Endodermal cell (in vitro differentiated cells): Measurements from ENCODE around the gene ARID2. TPM values are rescaled to one million over a fixed set of nuclear protein-coding genes. Genes with fewer than 3 reads are reported as not detected.

Experiments
- DNase-seq: peaks from one replicate; pipeline ENCODE4 v3.0.0-alpha.2; 2017
- H3K27ac ChIP-seq: 2 replicates; pipeline ENCODE4 v1.5.1; 2013; ENCODE audit warnings: mild to moderate bottlenecking, low read depth, low read length, moderate library complexity
- H3K27me3 ChIP-seq: 2 replicates; pipeline ENCODE4 v1.6.1; 2013; ENCODE audit warnings: mild to moderate bottlenecking, low read length, moderate library complexity; ENCODE audit not compliant: insufficient read depth, control insufficient read depth, poor library complexity, severe bottlenecking
- H3K36me3 ChIP-seq: 2 replicates; pipeline ENCODE4 v1.7.0; 2013; ENCODE audit warnings: mild to moderate bottlenecking, low read length, moderate library complexity; ENCODE audit not compliant: control insufficient read depth, insufficient read depth
- H3K4me1 ChIP-seq: one replicate; pipeline ENCODE4 v1.7.0; 2013; ENCODE audit warnings: low read length; ENCODE audit not compliant: control insufficient read depth, insufficient read depth
- H3K4me3 ChIP-seq: 2 replicates; pipeline ENCODE4 v1.5.1; 2013; ENCODE audit warnings: mild to moderate bottlenecking, low read length, moderate library complexity
- H3K9ac ChIP-seq: 2 replicates; pipeline ENCODE4 v1.6.1; 2013; ENCODE audit warnings: mild to moderate bottlenecking, low read length, moderate library complexity; ENCODE audit not compliant: poor library complexity, severe bottlenecking; ENCODE audit errors: extremely low read depth
- H3K9me3 ChIP-seq: 2 replicates; pipeline ENCODE4 v1.6.1; 2013; ENCODE audit warnings: mild to moderate bottlenecking, low read length, moderate library complexity; ENCODE audit not compliant: control insufficient read depth
- H3K27ac Mint-ChIP-seq: 2 replicates; pipeline ENCODE4 v1.8.0; 2020; ENCODE audit warnings: mixed read lengths
- H3K27me3 Mint-ChIP-seq: 2 replicates; pipeline ENCODE4 v1.8.0; 2021; ENCODE audit warnings: mild to moderate bottlenecking, mixed read lengths; ENCODE audit not compliant: insufficient read depth
- H3K36me3 Mint-ChIP-seq: 2 replicates; pipeline ENCODE4 v1.8.0; 2020; ENCODE audit warnings: low read depth, mixed read lengths
- H3K4me1 Mint-ChIP-seq: 2 replicates; pipeline ENCODE4 v1.8.0; 2020; ENCODE audit warnings: mixed read lengths
- H3K4me3 Mint-ChIP-seq: 2 replicates; pipeline ENCODE4 v1.8.0; 2020; ENCODE audit warnings: mild to moderate bottlenecking, moderate library complexity, mixed read lengths
- H3K9me3 Mint-ChIP-seq: 2 replicates; pipeline ENCODE4 v1.8.0; 2020; ENCODE audit warnings: mild to moderate bottlenecking, mixed read lengths
- CTCF ChIP-seq: fragments of 200-600 bp; sonication (generic); conservative IDR thresholded peaks from 2 replicates; pipeline ENCODE4 v1.5.0; 2021; ENCODE audit warnings: antibody characterized with exemption, mild to moderate bottlenecking
- WGBS, 2 experiments: methylation state at CpG; one replicate each; pipeline versions ENCODE4 v1.1.5 to v1.1.7; 2013; ENCODE audit warnings: missing lambda C conversion rate in 2 of 2, mixed read lengths in 1 of 2; ENCODE audit not compliant: insufficient coverage in 1 of 2, insufficient read length in 1 of 2; 5-methylcytosine and 5-hydroxymethylcytosine counted together
- total RNA-seq, 2 donors: library from RNA; stranded (reverse); fragmentation: NEBNext Ultra II Directional in 1 of 2; extraction: Animal tissue kit (Norgen Biotek cat#: 25700) in 1 of 2; gene quantifications; 2 replicates in 1 of 2; 3 replicates in 1 of 2; pipeline ENCODE4 v1.2.1, GENCODE V29; 2021

ARID2 gene
- total RNA-seq, 2 donors from 2014 or later = 54.0 to 58.1 TPM

GRCh38 chr12:45730348-45731189, 1.1 kb downstream of the ARID2 start:
- H3K4me1 Mint-ChIP-seq = peaks cover 11% of the 10 kb centered on the region
- peaks cover 7% of the 10 kb centered on the region for H3K27me3 Mint-ChIP-seq
- Histone ChIP-seq H3K27me3 (peaks cover 9% of the 10 kb centered on the region), H3K9ac (peak overlapping the region; percentile 74), H3K27ac (peak overlapping the region; percentile 92), H3K4me3 (peak overlapping the region; percentile 92), H3K4me1 (peaks cover 3% of the 10 kb centered on the region), H3K9me3 (peaks cover 3% of the 10 kb centered on the region), H3K36me3 (peaks cover 30% of the 10 kb centered on the region)
- H3K36me3 Mint-ChIP-seq = peaks cover 19% of the 10 kb centered on the region
- 0 to 4% methylated on average over 4 to 61 of the region's 67 CpGs for WGBS, 2 experiments
- H3K4me3 Mint-ChIP-seq = peak overlapping the region; percentile 93
- no peak for TF ChIP-seq CTCF
- no peaks in the 10 kb centered on the region for H3K9me3 Mint-ChIP-seq
- H3K27ac Mint-ChIP-seq = peak overlapping the region; percentile 83
- DNase-seq = peak; percentile 84

- peak overlapping the region; percentile 92 for H3K27ac ChIP-seq
- H3K9me3 ChIP-seq = peaks cover 7% of the 10 kb centered on the region
- DNase-seq = no peak
- Mint-ChIP-seq H3K36me3 (peaks cover 23% of the 10 kb centered on the region), H3K4me1 (peaks cover 11% of the 10 kb centered on the region), H3K4me3 (peak overlapping the region; percentile 93), H3K27me3 (peaks cover 5% of the 10 kb centered on the region), H3K9me3 (no peaks in the 10 kb centered on the region), H3K27ac (peak overlapping the region; percentile 83)
- peaks cover 3% of the 10 kb centered on the region for H3K4me1 ChIP-seq
- H3K27me3 ChIP-seq = peaks cover 2% of the 10 kb centered on the region
- H3K9ac ChIP-seq = peak overlapping the region; percentile 74
- no peak for TF ChIP-seq CTCF
- H3K4me3 ChIP-seq = peak overlapping the region; percentile 92
- 6 to 40% methylated on average over 1 to 3 of the region's 4 CpGs for WGBS, 2 experiments
- H3K36me3 ChIP-seq = peaks cover 34% of the 10 kb centered on the region
These were observed 1.8 kb downstream of the ARID2 start for GRCh38 chr12:45731190-45731775.

GRCh38 chr12:45732250-45732649, 2.7 kb downstream of the ARID2 start:
- H3K36me3 Mint-ChIP-seq = peaks cover 33% of the 10 kb centered on the region
- no peak for DNase-seq
- no peak overlapping the region for H3K27ac ChIP-seq
- peaks cover 11% of the 10 kb centered on the region for H3K4me1 Mint-ChIP-seq
- peaks cover 16% of the 10 kb centered on the region for H3K9me3 ChIP-seq
- peaks cover 3% of the 10 kb centered on the region for H3K4me1 ChIP-seq
- peak overlapping the region; percentile 74 for H3K9ac ChIP-seq
- 84 to 85% methylated on average over 5 of the region's 5 CpGs for WGBS, 2 experiments
- no peak overlapping the region for H3K27ac Mint-ChIP-seq
- H3K27me3 Mint-ChIP-seq = no peaks in the 10 kb centered on the region
- H3K4me3 ChIP-seq = peak overlapping the region; percentile 92
- peaks cover 4% of the 10 kb centered on the region for H3K9me3 Mint-ChIP-seq
- no peaks in the 10 kb centered on the region for H3K27me3 ChIP-seq
- peaks cover 42% of the 10 kb centered on the region for H3K36me3 ChIP-seq
- peak overlapping the region; percentile 93 for H3K4me3 Mint-ChIP-seq
- no peak for TF ChIP-seq CTCF
